SHP77 treated with DMSO at 0.1 percent for 48 hours (cell line): ENCODE measurements around the gene SMTNL2.
A peak's percentile ranks its signal among the peaks of the same experiment; 100 is the strongest.
"Not testable (repeated sequence)": the region's sequence is repeated elsewhere in the genome, so short reads cannot be mapped to it uniquely, and the experiment has no call there.

ENCODE experiments used
- DNase-seq: peaks from one replicate; lab custom pipeline; 2025; lab: John Stamatoyannopoulos, UW

The SMTNL2 gene

GRCh38 chr17:4602041-4602440, 17.7 kb downstream of the SMTNL2 start:
- no peak for DNase-seq

- DNase-seq, result peak; percentile 80
Observed at GRCh38 chr17:4604111-4604644, 19.8 kb downstream of the SMTNL2 start.

- DNase-seq, result not testable (repeated sequence)
Observed at GRCh38 chr17:4604736-4605135, 20.4 kb downstream of the SMTNL2 start.

GRCh38 chr17:4605826-4606225, 21.5 kb downstream of the SMTNL2 start:
- no peak for DNase-seq

GRCh38 chr17:4607261-4607741, 23.0 kb downstream of the SMTNL2 start:
- DNase-seq, result no peak

- DNase-seq, result no peak
Observed at GRCh38 chr17:4607773-4608187, 23.5 kb downstream of the SMTNL2 start.

- no peak for DNase-seq
Observed at GRCh38 chr17:4609761-4610160, 25.4 kb downstream of the SMTNL2 start.

GRCh38 chr17:4610162-4610561, 25.8 kb downstream of the SMTNL2 start:
- DNase-seq, result no peak

- DNase-seq, result no peak
Observed at GRCh38 chr17:4610656-4611055, 26.3 kb downstream of the SMTNL2 start.

GRCh38 chr17:4616476-4616875, 32.1 kb downstream of the SMTNL2 start:
- no peak for DNase-seq

GRCh38 chr17:4617090-4617489, 32.8 kb downstream of the SMTNL2 start:
- DNase-seq, result no peak

- DNase-seq, result no peak
Observed at GRCh38 chr17:4617590-4618351, 33.4 kb downstream of the SMTNL2 start.

- DNase-seq, result no peak
Observed at GRCh38 chr17:4620531-4621101, 36.3 kb downstream of the SMTNL2 start.

- no peak for DNase-seq
Observed at GRCh38 chr17:4622375-4622774, 38.0 kb downstream of the SMTNL2 start.

GRCh38 chr17:4623249-4623648, 38.9 kb downstream of the SMTNL2 start:
- no peak for DNase-seq

- not testable (repeated sequence) for DNase-seq
Observed at GRCh38 chr17:4624451-4624911, 40.2 kb downstream of the SMTNL2 start.

GRCh38 chr17:4625181-4625617, 40.9 kb downstream of the SMTNL2 start:
- DNase-seq, result no peak

GRCh38 chr17:4626734-4627256, 42.5 kb downstream of the SMTNL2 start:
- no peak for DNase-seq

GRCh38 chr17:4631431-4631830, 47.1 kb downstream of the SMTNL2 start:
- no peak for DNase-seq

- no peak for DNase-seq
Observed at GRCh38 chr17:4631836-4632580, 47.7 kb downstream of the SMTNL2 start.

GRCh38 chr17:4632581-4632920, 48.2 kb downstream of the SMTNL2 start:
- DNase-seq, result no peak

GRCh38 chr17:4633643-4634042, 49.3 kb downstream of the SMTNL2 start:
- no peak for DNase-seq
